Measurements from ENCODE around the gene GPN2.

GPN2 gene

GRCh38 chr1:26910343-26911160, 20.5 kb upstream of the GPN2 start:
- no peak for ATAC-seq
- no peak for TF ChIP-seq TCF4 (CRISPR knock-in tag; IDR thresholded peaks at IDR 0.05; ENCODE audit: borderline replicate concordance)
- TF ChIP-seq ZC3H10 (CRISPR knock-in tag; IDR thresholded peaks at IDR 0.05) = no peak
- TF ChIP-seq SNAI2 (CRISPR knock-in tag; IDR thresholded peaks at IDR 0.05) = no peak
- no peak for TF ChIP-seq ZNF565 (CRISPR knock-in tag; conservative IDR thresholded peaks at IDR 0.05; ENCODE audit: low read depth)
- no peak for TF ChIP-seq TOX (CRISPR knock-in tag; IDR thresholded peaks at IDR 0.05; ENCODE audit: borderline replicate concordance)
- TF ChIP-seq OSR1 (CRISPR knock-in tag; IDR thresholded peaks at IDR 0.05) = no peak
- TF ChIP-seq PATZ1 (CRISPR knock-in tag; IDR thresholded peaks at IDR 0.05; ENCODE audit: borderline replicate concordance) = no peak
- TF ChIP-seq ZFP30 (CRISPR knock-in tag; IDR thresholded peaks at IDR 0.05) = no peak
- no peak for TF ChIP-seq BACH2 (CRISPR knock-in tag; IDR thresholded peaks at IDR 0.05; ENCODE audit: borderline replicate concordance)
- no peak for TF ChIP-seq CREB5 (CRISPR knock-in tag; IDR thresholded peaks at IDR 0.05; ENCODE audit: low read depth)

- ATAC-seq = no peak
- TF ChIP-seq GLIS3 (CRISPR knock-in tag; IDR thresholded peaks at IDR 0.05) (no peak), TOX (CRISPR knock-in tag; IDR thresholded peaks at IDR 0.05; ENCODE audit: borderline replicate concordance) (no peak), ISL1 (CRISPR knock-in tag; IDR thresholded peaks at IDR 0.05) (no peak), TSHZ2 (CRISPR knock-in tag; IDR thresholded peaks at IDR 0.05) (no peak), BACH2 (CRISPR knock-in tag; IDR thresholded peaks at IDR 0.05; ENCODE audit: borderline replicate concordance) (no peak), OSR1 (CRISPR knock-in tag; IDR thresholded peaks at IDR 0.05) (no peak), RARB (CRISPR knock-in tag; IDR thresholded peaks at IDR 0.05) (no peak), SNAI2 (CRISPR knock-in tag; IDR thresholded peaks at IDR 0.05) (no peak), ZFP3 (CRISPR knock-in tag; IDR thresholded peaks at IDR 0.05) (no peak), CREB5 (CRISPR knock-in tag; IDR thresholded peaks at IDR 0.05; ENCODE audit: low read depth) (no peak), ZNF8 (CRISPR knock-in tag; IDR thresholded peaks at IDR 0.05) (no peak), CSDC2 (CRISPR knock-in tag; IDR thresholded peaks at IDR 0.05) (no peak), ZNF565 (CRISPR knock-in tag; conservative IDR thresholded peaks at IDR 0.05; ENCODE audit: low read depth) (no peak), TCF4 (CRISPR knock-in tag; IDR thresholded peaks at IDR 0.05; ENCODE audit: borderline replicate concordance) (no peak), ESRRG (CRISPR knock-in tag; IDR thresholded peaks at IDR 0.05) (no peak), CSRNP3 (CRISPR knock-in tag; IDR thresholded peaks at IDR 0.05) (no peak), ARNTL (CRISPR knock-in tag; IDR thresholded peaks at IDR 0.05; ENCODE audit: borderline replicate concordance, low read depth) (no peak)
Observed at GRCh38 chr1:26909951-26910342, 19.9 kb upstream of the GPN2 start.

Measured in SK-N-SH treated with all-trans-retinoic acid at 6 μM for 48 hours (cell line).